Midbrain (tissue), 1 donor: Measurements from ENCODE around the gene TC2N.
"Not testable (repeated sequence)": the region's sequence is repeated elsewhere in the genome, so short reads cannot be mapped to it uniquely, and the experiment has no call there.

ENCODE experiments used
- DNase-seq: peaks from one replicate; lab custom pipeline; 2025; lab: John Stamatoyannopoulos, UW

TC2N gene

GRCh38 chr14:91870001-91870400, 2.7 kb upstream of the TC2N start:
- DNase-seq = no peak

GRCh38 chr14:91869556-91869955, 2.2 kb upstream of the TC2N start:
- no peak for DNase-seq

GRCh38 chr14:91866511-91867295, 633 bp downstream of the TC2N start:
- DNase-seq = no peak

GRCh38 chr14:91866061-91866460, 1.3 kb downstream of the TC2N start:
- DNase-seq = no peak

GRCh38 chr14:91862417-91862816, 4.9 kb downstream of the TC2N start:
- DNase-seq = no peak

- no peak for DNase-seq
Measured at GRCh38 chr14:91861091-91861490, 6.2 kb downstream of the TC2N start.

GRCh38 chr14:91860238-91860637, 7.1 kb downstream of the TC2N start:
- DNase-seq = no peak

GRCh38 chr14:91858536-91859275, 8.6 kb downstream of the TC2N start:
- DNase-seq = no peak

GRCh38 chr14:91857614-91858013, 9.7 kb downstream of the TC2N start:
- DNase-seq = no peak

- no peak for DNase-seq
Measured at GRCh38 chr14:91854327-91854934, 12.9 kb downstream of the TC2N start.

- DNase-seq = no peak
Measured at GRCh38 chr14:91851563-91851962, 15.8 kb downstream of the TC2N start.

- DNase-seq = no peak
Measured at GRCh38 chr14:91848504-91849001, 18.8 kb downstream of the TC2N start.

- no peak for DNase-seq
Measured at GRCh38 chr14:91847693-91848092, 19.6 kb downstream of the TC2N start.

- no peak for DNase-seq
Measured at GRCh38 chr14:91845652-91846051, 21.7 kb downstream of the TC2N start.

GRCh38 chr14:91845056-91845455, 22.3 kb downstream of the TC2N start:
- DNase-seq = not testable (repeated sequence)

GRCh38 chr14:91844029-91844428, 23.3 kb downstream of the TC2N start:
- DNase-seq = no peak

GRCh38 chr14:91843437-91843836, 23.9 kb downstream of the TC2N start:
- DNase-seq = no peak

GRCh38 chr14:91841065-91841464, 26.3 kb downstream of the TC2N start:
- no peak for DNase-seq

GRCh38 chr14:91839749-91840148, 27.6 kb downstream of the TC2N start:
- DNase-seq = no peak

GRCh38 chr14:91837076-91837475, 30.3 kb downstream of the TC2N start:
- DNase-seq = no peak

GRCh38 chr14:91835920-91836843, 31.2 kb downstream of the TC2N start:
- no peak for DNase-seq
